IMR-90 (cell line): Measurements from ENCODE around the gene SYNE3.

ENCODE experiments used
- BHLHE40 ChIP-seq: fragments of 150-350 bp; IDR thresholded peaks from 2 replicates; pipeline ENCODE4 v1.6.1; 2016; ENCODE audit warnings: mild to moderate bottlenecking, low read depth, low read length
- CTCF ChIP-seq: conservative IDR thresholded peaks from 2 replicates; pipeline ENCODE4 v1.5.1; 2012; ENCODE audit warnings: mild to moderate bottlenecking, low read depth, low read length, improper control_type of control experiment
- POLR2A ChIP-seq: IDR thresholded peaks from 2 replicates; pipeline ENCODE4 v1.6.1; 2012; ENCODE audit warnings: mild to moderate bottlenecking, low read depth, low read length
- RFX5 ChIP-seq: IDR thresholded peaks from 2 replicates; pipeline ENCODE4 v1.8.0; 2012; ENCODE audit warnings: low read depth, mild to moderate bottlenecking, low read length, moderate library complexity

GRCh38 chr14:95486875-95487668 lies 29.4 kb downstream of the SYNE3 start:
- TF ChIP-seq CTCF: no peak
- no peak for TF ChIP-seq RFX5
- TF ChIP-seq POLR2A: no peak
- TF ChIP-seq BHLHE40: no peak
